ENCODE results near the gene NUDT21.

The NUDT21 gene

DNA sequence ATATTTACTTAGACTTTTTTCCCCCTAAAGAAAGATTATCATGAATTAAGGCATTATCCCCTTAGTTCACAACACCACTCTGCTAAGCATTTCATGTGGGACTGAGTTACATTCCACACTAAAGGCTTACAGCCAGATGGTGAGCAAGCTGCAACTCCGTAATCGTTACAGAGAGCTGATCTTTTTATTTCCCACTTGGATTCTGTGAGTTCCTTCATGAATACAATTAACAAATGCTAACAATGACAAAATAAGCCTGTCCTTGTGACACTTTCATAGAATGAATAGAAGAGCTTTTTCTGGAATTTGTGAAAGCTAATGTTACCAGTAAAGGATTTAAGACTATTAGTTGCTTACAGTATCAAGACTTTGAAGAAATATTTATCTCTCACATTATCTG is 9.0 kb upstream of the NUDT21 start:
- no peak for DNase-seq

- DNase-seq = no peak
Measured at GRCh38 chr16:56457927-56458470, 6.9 kb upstream of the NUDT21 start.

- DNase-seq = no peak
Measured at GRCh38 chr16:56451753-56452689, 889 bp upstream of the NUDT21 start.

GRCh38 chr16:56450275-56450985 is 702 bp downstream of the NUDT21 start:
- DNase-seq = no peak

- DNase-seq = no peak
Measured at GRCh38 chr16:56448005-56448404, 3.1 kb downstream of the NUDT21 start.

- no peak for DNase-seq
Measured at GRCh38 chr16:56447286-56447685, 3.8 kb downstream of the NUDT21 start.

GRCh38 chr16:56438038-56438437 is 13.1 kb downstream of the NUDT21 start:
- DNase-seq = no peak

GRCh38 chr16:56436258-56436657 is 14.9 kb downstream of the NUDT21 start:
- no peak for DNase-seq

DNA sequence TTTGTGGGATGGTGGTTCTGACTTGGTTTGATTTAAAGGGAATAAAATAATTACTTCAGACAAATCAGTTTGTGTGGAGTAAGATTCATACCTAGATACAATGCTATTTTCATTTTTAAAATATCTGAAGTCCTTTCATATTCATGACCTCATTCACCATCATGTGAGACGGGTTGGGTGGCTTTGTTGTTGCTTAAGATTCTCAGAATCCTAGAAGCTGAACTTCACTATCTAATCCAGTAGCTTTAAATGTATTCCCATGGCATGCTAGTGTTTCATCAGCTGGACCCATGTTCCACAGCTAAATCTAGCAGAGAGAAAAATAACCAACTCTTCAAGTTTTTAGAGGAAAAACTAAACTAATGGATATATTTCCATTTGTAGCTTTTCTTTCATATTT is 23.0 kb downstream of the NUDT21 start:
- DNase-seq = no peak

- no peak for DNase-seq
Measured at GRCh38 chr16:56426585-56426984, 24.5 kb downstream of the NUDT21 start.

GRCh38 chr16:56425439-56425832 is 25.7 kb downstream of the NUDT21 start, which contains the start of gene AMFR:
TSS of gene AMFR (minus strand) at chr16:56425545. CDS start at chr16:56425327, 218 bp downstream.
- DNase-seq = peak; percentile 41 to 50

- peak in 1 of 2 donors; percentile 50 for DNase-seq
Measured at GRCh38 chr16:56424791-56425438, 26.2 kb downstream of the NUDT21 start.

DNA sequence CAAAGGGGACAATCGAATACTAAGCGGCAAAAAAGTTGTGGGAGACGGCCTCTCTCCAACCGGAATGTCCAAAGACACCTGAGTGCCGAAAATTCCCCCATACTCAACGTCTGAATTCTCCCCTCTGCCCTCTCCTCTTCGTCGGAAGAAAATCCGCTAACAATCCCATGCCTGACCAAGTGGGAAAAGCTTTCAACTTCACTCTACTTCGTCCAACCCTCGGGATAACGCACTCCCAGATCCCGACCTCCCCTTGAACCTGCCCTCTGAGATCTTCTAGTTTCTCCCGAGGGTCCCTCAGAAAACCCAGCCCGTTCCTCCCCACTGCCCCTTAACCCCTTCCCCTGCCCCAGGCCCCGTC is 26.7 kb downstream of the NUDT21 start:
- no peak for DNase-seq

DNA sequence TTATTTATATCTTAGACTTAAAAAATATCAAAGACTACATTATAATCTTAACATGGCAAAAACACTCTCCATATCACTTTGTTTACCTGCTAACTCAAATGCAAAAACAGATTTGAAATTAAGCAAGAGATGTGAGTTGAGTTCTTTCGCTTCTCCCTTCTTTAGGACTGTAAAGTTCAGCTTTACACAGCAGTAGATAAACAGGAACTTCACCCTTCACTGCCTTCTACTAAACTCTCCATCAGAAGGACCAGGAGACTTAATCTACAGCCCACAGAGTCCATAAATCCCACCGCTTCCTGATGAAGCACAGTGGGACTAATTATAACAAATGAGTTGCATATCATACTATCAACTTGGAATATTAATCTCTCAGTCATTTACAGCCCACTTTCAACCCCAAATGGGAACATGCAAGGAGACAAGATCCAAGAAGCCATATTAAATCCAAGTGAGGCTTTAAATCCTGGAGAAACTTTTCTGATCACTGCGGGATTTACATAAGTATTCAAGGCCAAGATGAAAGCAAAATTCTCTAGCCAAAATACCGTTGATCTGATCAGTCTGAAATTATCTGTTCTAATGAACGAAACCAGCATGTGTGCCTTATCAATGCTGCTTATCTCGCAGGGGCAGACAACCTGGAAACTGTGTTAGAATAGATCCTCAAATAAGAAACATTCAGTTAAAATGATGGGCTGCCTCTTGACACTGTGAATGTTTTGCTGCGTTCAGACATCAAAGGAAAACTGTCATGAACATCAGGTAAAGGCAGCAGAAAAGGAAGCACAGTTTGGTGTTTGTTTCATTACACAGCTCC is 27.3 kb downstream of the NUDT21 start:
- DNase-seq = no peak

DNA sequence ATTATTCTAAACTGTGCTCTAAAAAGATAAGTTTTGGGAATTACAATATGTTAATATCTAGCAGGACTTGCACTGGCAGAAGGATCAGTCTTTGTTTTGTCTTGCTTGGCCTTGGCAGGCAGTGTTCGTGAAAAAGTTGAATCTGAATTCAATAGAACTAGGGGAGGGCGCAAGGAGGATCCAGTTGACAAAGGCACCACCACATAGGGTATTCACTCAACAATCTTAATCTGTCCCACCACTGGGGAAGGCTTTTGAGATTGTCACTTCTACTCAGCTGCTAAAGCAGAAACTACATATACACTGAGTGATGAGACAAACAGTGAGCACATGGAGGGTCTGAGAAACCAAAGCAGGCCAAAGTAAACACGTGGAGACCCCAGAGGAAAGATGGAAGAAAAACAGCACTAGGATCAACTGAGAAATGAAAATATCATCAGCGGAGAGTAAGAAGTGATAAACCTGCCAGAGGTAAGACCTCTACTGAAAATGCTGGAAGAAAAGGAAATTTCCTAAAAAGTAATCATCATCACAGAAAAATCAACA is 28.2 kb downstream of the NUDT21 start:
- DNase-seq = no peak

- DNase-seq = no peak
Measured at GRCh38 chr16:56421976-56422669, 29.0 kb downstream of the NUDT21 start.

DNA sequence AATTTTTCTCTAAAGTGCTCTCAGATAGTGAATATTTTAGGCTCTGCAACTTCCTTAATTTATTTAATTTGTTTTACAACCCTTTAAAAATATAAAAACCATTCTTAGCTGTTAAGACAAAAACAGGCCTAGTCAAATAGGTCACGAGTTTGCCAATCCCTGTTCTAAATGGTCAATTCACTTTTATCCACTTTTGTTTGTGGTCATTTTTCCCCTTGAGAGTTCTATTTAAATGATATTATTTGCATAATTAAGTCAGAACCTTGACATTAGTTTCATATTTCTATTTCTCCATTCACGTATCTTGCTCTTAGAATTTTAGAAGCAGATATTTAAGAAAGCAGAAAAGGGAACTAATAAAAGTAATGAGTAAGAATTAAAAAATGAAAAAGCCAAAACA is 29.8 kb downstream of the NUDT21 start:
- no peak for DNase-seq

- no peak for DNase-seq
Measured at GRCh38 chr16:56420613-56421012, 30.5 kb downstream of the NUDT21 start.

DNA sequence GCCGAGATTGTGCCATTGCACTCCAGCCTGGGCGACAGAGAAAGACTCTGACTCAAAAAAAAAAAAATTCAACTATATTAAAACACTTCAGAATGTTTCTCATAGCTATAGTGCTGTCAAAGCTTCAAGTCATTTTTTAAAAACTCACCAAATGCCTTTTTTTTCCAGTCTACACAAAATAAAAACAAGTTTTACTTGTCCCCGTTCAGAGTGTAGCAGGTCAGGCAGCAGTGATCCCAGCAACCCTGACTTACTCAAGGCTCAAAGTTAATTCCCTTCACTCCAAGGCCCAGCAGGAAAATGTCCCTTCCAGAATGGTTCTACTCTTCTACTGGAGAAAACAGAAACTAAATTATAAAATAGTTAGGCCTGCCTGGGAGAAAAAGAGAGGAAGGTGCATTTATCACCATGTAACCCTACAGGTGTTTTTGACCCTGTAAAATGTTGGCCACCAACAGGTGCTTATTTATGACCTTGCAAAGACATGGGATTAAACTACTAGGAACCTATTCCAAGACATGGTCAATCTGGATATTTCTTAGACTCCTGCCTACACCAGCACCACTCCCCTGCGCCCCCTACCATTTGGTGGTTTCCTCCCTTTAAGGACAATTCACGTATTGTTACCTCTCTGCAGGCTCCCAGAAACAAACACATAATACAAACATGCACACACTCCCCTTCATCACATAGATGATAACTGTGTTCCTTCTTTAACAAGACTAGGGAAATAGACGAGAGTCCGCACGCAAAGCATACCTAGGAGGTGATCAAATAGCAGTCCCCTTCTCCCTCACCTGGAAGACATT is 31.2 kb downstream of the NUDT21 start:
- no peak for DNase-seq

- no peak for DNase-seq
Measured at GRCh38 chr16:56417138-56417537, 34.0 kb downstream of the NUDT21 start.

DNA sequence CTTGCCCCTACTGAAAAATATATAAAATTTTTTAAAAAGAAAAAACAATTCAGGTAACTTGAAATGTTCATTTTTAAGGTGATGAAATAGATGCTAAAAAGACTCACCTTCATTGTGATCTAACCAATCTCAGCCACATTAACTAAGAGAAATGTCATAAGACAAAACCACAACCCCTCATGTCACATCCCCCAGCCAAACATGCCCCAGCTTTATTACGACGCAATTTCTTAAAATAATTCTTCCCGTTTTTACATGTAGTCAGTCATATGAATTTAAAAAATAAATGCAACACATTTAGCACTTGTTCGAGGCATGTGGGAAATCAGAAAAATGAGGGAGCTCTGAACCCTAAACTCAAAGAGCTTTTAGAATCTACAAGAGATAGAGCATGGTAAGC is 35.3 kb downstream of the NUDT21 start:
- DNase-seq = peak in 1 of 2 donors; percentile 23
